ENCODE measurements around the gene B3GALNT1.

DNA sequence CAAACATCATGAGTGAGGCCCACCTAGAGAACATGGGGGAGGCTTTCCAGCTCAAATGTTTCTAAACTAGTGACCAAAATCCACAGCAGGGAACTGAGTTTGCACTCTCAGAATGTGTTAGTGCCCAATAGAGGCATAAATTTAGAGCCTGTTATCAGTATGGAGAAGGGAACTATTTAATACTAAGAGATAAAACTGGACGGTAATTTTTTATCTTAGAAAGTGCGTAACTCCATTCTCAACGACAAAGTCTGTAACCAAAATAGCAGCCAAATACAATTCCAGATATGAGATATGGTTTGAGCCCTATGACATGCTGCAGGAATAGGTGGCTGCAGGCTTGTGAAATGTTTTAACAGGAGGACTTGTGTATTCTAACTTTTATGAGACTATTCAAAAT lies 3.5 kb downstream of the B3GALNT1 start:
- TF ChIP-seq, protein P1, sequence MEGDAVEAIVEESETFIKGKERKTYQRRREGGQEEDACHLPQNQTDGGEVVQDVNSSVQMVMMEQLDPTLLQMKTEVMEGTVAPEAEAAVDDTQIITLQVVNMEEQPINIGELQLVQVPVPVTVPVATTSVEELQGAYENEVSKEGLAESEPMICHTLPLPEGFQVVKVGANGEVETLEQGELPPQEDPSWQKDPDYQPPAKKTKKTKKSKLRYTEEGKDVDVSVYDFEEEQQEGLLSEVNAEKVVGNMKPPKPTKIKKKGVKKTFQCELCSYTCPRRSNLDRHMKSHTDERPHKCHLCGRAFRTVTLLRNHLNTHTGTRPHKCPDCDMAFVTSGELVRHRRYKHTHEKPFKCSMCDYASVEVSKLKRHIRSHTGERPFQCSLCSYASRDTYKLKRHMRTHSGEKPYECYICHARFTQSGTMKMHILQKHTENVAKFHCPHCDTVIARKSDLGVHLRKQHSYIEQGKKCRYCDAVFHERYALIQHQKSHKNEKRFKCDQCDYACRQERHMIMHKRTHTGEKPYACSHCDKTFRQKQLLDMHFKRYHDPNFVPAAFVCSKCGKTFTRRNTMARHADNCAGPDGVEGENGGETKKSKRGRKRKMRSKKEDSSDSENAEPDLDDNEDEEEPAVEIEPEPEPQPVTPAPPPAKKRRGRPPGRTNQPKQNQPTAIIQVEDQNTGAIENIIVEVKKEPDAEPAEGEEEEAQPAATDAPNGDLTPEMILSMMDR (IDR thresholded peaks at IDR 0.05) = no peak
- TF ChIP-seq POLR2A (IDR thresholded peaks at IDR 0.05) = no peak
